WTC11 (cell line): Measurements from ENCODE around the gene CXCL8. TPM values are rescaled to one million over a fixed set of nuclear protein-coding genes. Genes with fewer than 3 reads are reported as not detected.

Experiments
- ATAC-seq: fragments of 200-7000 bp; cut with Tn5 transposase; 2 replicates; pipeline ENCODE4 v1.10.0; 2021; ENCODE audit warnings: mild to moderate bottlenecking, moderate library complexity
- CTCF ChIA-PET: fragments of 300-600 bp; sonication (Branson Sonifier 250); formaldehyde crosslinking; loops from one replicate; lab custom pipeline; 2021; ENCODE audit warnings: antibody characterized with exemption; lab: Charles Lee
- POLR2A ChIA-PET: fragments of 350-600 bp; sonication (Branson Sonifier 250); formaldehyde crosslinking; loops from one replicate; lab custom pipeline; 2021; ENCODE audit warnings: antibody characterized with exemption; lab: Charles Lee
- DNase-seq: peaks from one replicate; pipeline ENCODE4 v3.0.0; 2021; ENCODE audit warnings: low spot score
- H3K27ac Mint-ChIP-seq: 2 replicates; pipeline ENCODE4 v1.8.0; 2021; ENCODE audit warnings: mixed read lengths
- H3K27me3 Mint-ChIP-seq: 2 replicates; pipeline ENCODE4 v1.8.0; 2021; ENCODE audit warnings: low read depth, mild to moderate bottlenecking, moderate library complexity, mixed read lengths
- H3K36me3 Mint-ChIP-seq: 2 replicates; pipeline ENCODE4 v1.8.0; 2021; ENCODE audit warnings: mixed read lengths
- H3K4me1 Mint-ChIP-seq: 2 replicates; pipeline ENCODE4 v1.8.0; 2022; ENCODE audit warnings: mixed read lengths
- H3K4me3 Mint-ChIP-seq: 2 replicates; pipeline ENCODE4 v1.8.0; 2021; ENCODE audit warnings: mild to moderate bottlenecking, moderate library complexity, mixed read lengths
- H3K9me3 Mint-ChIP-seq: 2 replicates; pipeline ENCODE4 v1.8.0; 2021; ENCODE audit warnings: mixed read lengths
- FOXK1 ChIP-seq: sonication (generic); formaldehyde crosslinking; IDR thresholded peaks from 2 replicates; pipeline ENCODE4 v1.8.0; 2022; ENCODE audit warnings: mild to moderate bottlenecking, moderate library complexity, missing genetic modification reagents
- FOXP1 ChIP-seq: sonication (generic); formaldehyde crosslinking; IDR thresholded peaks from 2 replicates; pipeline ENCODE4 v1.8.0; 2022; ENCODE audit warnings: missing genetic modification reagents, mild to moderate bottlenecking, moderate library complexity, borderline replicate concordance
- GABPB1 ChIP-seq: sonication (generic); formaldehyde crosslinking; IDR thresholded peaks from 2 replicates; pipeline ENCODE4 v1.8.1; 2023; ENCODE audit warnings: mild to moderate bottlenecking, missing genetic modification reagents
- GTF2I ChIP-seq: fragments of 250-450 bp; sonication (Bioruptor Pico); conservative IDR thresholded peaks from 2 replicates; pipeline ENCODE4 v1.4.0; 2021; ENCODE audit warnings: mild to moderate bottlenecking
- IRF2 ChIP-seq: sonication (generic); formaldehyde crosslinking; IDR thresholded peaks from 2 replicates; pipeline ENCODE4 v1.8.0; 2022; ENCODE audit warnings: low read depth, missing genetic modification reagents, borderline replicate concordance
- JAZF1 ChIP-seq: fragments of 250-450 bp; sonication (Bioruptor Pico); IDR thresholded peaks from 2 replicates; pipeline ENCODE4 v1.9.0; 2021; ENCODE audit warnings: moderate library complexity, mild to moderate bottlenecking, inconsistent platforms
- KAT7 ChIP-seq: sonication (generic); formaldehyde crosslinking; IDR thresholded peaks from 2 replicates; pipeline ENCODE4 v1.8.1; 2023; ENCODE audit warnings: missing genetic modification reagents, mild to moderate bottlenecking, borderline replicate concordance
- MXD4 ChIP-seq: fragments of 250-450 bp; sonication (Bioruptor Pico); IDR thresholded peaks from 2 replicates; pipeline ENCODE4 v1.8.0; 2021; ENCODE audit warnings: mild to moderate bottlenecking, moderate library complexity, borderline replicate concordance
- NFYB ChIP-seq: sonication (generic); formaldehyde crosslinking; conservative IDR thresholded peaks from 2 replicates; pipeline ENCODE4 v1.8.0; 2022; ENCODE audit warnings: low read depth, missing genetic modification reagents
- PRRX2 ChIP-seq: fragments of 250-450 bp; sonication (Bioruptor Pico); IDR thresholded peaks from 2 replicates; pipeline ENCODE4 v1.8.0; 2021; ENCODE audit warnings: mild to moderate bottlenecking
- SMAD4 ChIP-seq: sonication (generic); formaldehyde crosslinking; IDR thresholded peaks from 2 replicates; pipeline ENCODE4 v1.8.0; 2022; ENCODE audit warnings: mild to moderate bottlenecking, missing genetic modification reagents
- SOX15 ChIP-seq: fragments of 250-450 bp; sonication (Bioruptor Pico); IDR thresholded peaks from 2 replicates; pipeline ENCODE4 v1.9.0; 2021; ENCODE audit warnings: mild to moderate bottlenecking
- TCF7 ChIP-seq: sonication (generic); formaldehyde crosslinking; IDR thresholded peaks from 2 replicates; pipeline ENCODE4 v1.8.0; 2022; ENCODE audit warnings: mild to moderate bottlenecking, low read depth, missing genetic modification reagents, moderate library complexity
- ZNF121 ChIP-seq: sonication (generic); formaldehyde crosslinking; IDR thresholded peaks from 2 replicates; pipeline ENCODE4 v1.8.0; 2023; ENCODE audit warnings: missing genetic modification reagents
- ZNF263 ChIP-seq: sonication (generic); formaldehyde crosslinking; IDR thresholded peaks from 2 replicates; pipeline ENCODE4 v1.8.1; 2022; ENCODE audit warnings: low read depth, mild to moderate bottlenecking, moderate library complexity, missing genetic modification reagents
- ZNF317 ChIP-seq: sonication (generic); formaldehyde crosslinking; IDR thresholded peaks from 2 replicates; pipeline ENCODE4 v1.8.1; 2023; ENCODE audit warnings: low read depth, mild to moderate bottlenecking, moderate library complexity, missing genetic modification reagents, borderline replicate concordance
- total RNA-seq: library from RNA; stranded (reverse); gene quantifications from 3 replicates; pipeline ENCODE4 v1.2.3, GENCODE V29; 2021
- TF ChIP-seq, protein P1 (sequence below): sonication (generic); formaldehyde crosslinking; IDR thresholded peaks from 2 replicates; pipeline ENCODE4 v1.8.1; 2023; ENCODE audit warnings: mild to moderate bottlenecking, missing genetic modification reagents, moderate library complexity
- TF ChIP-seq, protein P2 (sequence below): sonication (generic); formaldehyde crosslinking; IDR thresholded peaks from 2 replicates; pipeline ENCODE4 v1.8.0; 2022; ENCODE audit warnings: mild to moderate bottlenecking, missing genetic modification reagents
- TF ChIP-seq, protein P3 (sequence below): sonication (generic); formaldehyde crosslinking; IDR thresholded peaks from 2 replicates; pipeline ENCODE4 v1.8.1; 2023; ENCODE audit warnings: mild to moderate bottlenecking, missing genetic modification reagents
- TF ChIP-seq, protein P4 (sequence below): sonication (generic); formaldehyde crosslinking; IDR thresholded peaks from 2 replicates; pipeline ENCODE4 v1.8.0; 2022; ENCODE audit warnings: missing genetic modification reagents
- TF ChIP-seq, protein P5 (sequence below): sonication (generic); formaldehyde crosslinking; IDR thresholded peaks from 2 replicates; pipeline ENCODE4 v1.8.1; 2022; ENCODE audit warnings: mild to moderate bottlenecking, moderate library complexity, missing genetic modification reagents
- TF ChIP-seq, protein P6 (sequence below): sonication (generic); formaldehyde crosslinking; IDR thresholded peaks from 2 replicates; pipeline ENCODE4 v1.8.0; 2022; ENCODE audit warnings: mild to moderate bottlenecking, missing genetic modification reagents
- TF ChIP-seq, protein P7 (sequence below): fragments of 250-450 bp; sonication (Bioruptor Pico); IDR thresholded peaks from 2 replicates; pipeline ENCODE4 v1.9.0; 2021; ENCODE audit warnings: mild to moderate bottlenecking
- TF ChIP-seq, protein P8 (sequence below): sonication (generic); formaldehyde crosslinking; IDR thresholded peaks from 2 replicates; pipeline ENCODE4 v1.8.1; 2022; ENCODE audit warnings: mild to moderate bottlenecking, missing genetic modification reagents, moderate library complexity, borderline replicate concordance

The CXCL8 gene
- total RNA-seq, 1 experiment from 2014 or later: not detected

DNA sequence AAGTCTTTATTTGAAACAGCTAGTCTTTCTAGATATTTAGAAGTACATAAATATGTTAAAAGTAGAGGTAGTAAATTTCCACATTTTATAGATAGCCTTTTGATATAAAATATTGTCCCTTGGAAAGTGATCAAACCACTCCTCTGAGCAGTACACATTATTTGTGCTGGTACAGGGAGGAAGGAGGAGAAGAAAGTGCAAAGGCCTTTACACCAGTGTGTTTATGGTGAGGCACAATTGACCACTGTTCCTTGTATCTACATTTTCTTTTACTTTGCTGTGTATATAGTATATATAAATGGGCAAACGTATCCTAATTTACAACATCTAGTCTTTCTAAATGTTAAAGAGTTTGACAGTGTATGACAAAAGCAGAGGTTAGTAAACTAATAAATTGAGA lies 39.9 kb downstream of the CXCL8 start (continued):
- TF ChIP-seq, protein P1, sequence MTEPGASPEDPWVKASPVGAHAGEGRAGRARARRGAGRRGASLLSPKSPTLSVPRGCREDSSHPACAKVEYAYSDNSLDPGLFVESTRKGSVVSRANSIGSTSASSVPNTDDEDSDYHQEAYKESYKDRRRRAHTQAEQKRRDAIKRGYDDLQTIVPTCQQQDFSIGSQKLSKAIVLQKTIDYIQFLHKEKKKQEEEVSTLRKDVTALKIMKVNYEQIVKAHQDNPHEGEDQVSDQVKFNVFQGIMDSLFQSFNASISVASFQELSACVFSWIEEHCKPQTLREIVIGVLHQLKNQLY: no peak
- TF ChIP-seq NFYB: no peak
- no peak for TF ChIP-seq KAT7 (CRISPR knock-in tag)
- TF ChIP-seq, protein P2, sequence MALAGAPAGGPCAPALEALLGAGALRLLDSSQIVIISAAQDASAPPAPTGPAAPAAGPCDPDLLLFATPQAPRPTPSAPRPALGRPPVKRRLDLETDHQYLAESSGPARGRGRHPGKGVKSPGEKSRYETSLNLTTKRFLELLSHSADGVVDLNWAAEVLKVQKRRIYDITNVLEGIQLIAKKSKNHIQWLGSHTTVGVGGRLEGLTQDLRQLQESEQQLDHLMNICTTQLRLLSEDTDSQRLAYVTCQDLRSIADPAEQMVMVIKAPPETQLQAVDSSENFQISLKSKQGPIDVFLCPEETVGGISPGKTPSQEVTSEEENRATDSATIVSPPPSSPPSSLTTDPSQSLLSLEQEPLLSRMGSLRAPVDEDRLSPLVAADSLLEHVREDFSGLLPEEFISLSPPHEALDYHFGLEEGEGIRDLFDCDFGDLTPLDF: no peak
- TF ChIP-seq, protein P3, sequence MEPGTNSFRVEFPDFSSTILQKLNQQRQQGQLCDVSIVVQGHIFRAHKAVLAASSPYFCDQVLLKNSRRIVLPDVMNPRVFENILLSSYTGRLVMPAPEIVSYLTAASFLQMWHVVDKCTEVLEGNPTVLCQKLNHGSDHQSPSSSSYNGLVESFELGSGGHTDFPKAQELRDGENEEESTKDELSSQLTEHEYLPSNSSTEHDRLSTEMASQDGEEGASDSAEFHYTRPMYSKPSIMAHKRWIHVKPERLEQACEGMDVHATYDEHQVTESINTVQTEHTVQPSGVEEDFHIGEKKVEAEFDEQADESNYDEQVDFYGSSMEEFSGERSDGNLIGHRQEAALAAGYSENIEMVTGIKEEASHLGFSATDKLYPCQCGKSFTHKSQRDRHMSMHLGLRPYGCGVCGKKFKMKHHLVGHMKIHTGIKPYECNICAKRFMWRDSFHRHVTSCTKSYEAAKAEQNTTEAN (CRISPR knock-in tag): no peak
- no peak for TF ChIP-seq FOXP1
- TF ChIP-seq MXD4: no peak
- TF ChIP-seq JAZF1: no peak
- no peak for TF ChIP-seq IRF2
- TF ChIP-seq ZNF317 (CRISPR knock-in tag): no peak
- no peak for TF ChIP-seq SOX15

DNA sequence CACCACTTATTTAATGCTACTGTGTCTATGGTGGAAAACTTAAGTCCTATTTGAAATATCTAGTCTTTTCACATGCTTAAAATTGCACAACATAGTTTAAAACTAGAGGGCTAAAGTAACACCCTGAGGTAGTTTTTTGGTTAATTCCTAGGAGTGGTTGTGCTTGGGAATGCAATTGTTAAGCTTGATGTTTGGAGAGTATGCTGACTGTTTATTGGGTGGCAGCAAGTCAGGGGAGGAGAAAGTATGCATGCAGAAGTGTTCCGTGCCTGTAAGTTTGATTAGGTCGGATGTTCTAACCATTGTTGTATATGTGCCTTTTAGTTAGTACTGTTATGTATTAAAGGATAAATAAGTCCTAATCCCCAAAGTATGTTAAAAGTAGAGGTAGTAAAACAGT lies 40.5 kb downstream of the CXCL8 start:
- CTCF ChIA-PET: no interaction called here
- H3K27ac Mint-ChIP-seq: no peak overlapping the region
- H3K9me3 Mint-ChIP-seq: no peaks in the 10 kb centered on the region
- H3K36me3 Mint-ChIP-seq: no peaks in the 10 kb centered on the region
- no peaks in the 10 kb centered on the region for H3K27me3 Mint-ChIP-seq
- no peak for TF ChIP-seq TCF7 (CRISPR knock-in tag)
- TF ChIP-seq, protein P4, sequence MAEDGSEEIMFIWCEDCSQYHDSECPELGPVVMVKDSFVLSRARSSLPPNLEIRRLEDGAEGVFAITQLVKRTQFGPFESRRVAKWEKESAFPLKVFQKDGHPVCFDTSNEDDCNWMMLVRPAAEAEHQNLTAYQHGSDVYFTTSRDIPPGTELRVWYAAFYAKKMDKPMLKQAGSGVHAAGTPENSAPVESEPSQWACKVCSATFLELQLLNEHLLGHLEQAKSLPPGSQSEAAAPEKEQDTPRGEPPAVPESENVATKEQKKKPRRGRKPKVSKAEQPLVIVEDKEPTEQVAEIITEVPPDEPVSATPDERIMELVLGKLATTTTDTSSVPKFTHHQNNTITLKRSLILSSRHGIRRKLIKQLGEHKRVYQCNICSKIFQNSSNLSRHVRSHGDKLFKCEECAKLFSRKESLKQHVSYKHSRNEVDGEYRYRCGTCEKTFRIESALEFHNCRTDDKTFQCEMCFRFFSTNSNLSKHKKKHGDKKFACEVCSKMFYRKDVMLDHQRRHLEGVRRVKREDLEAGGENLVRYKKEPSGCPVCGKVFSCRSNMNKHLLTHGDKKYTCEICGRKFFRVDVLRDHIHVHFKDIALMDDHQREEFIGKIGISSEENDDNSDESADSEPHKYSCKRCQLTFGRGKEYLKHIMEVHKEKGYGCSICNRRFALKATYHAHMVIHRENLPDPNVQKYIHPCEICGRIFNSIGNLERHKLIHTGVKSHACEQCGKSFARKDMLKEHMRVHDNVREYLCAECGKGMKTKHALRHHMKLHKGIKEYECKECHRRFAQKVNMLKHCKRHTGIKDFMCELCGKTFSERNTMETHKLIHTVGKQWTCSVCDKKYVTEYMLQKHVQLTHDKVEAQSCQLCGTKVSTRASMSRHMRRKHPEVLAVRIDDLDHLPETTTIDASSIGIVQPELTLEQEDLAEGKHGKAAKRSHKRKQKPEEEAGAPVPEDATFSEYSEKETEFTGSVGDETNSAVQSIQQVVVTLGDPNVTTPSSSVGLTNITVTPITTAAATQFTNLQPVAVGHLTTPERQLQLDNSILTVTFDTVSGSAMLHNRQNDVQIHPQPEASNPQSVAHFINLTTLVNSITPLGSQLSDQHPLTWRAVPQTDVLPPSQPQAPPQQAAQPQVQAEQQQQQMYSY (CRISPR knock-in tag): no peak
- no peak for TF ChIP-seq ZNF317 (CRISPR knock-in tag)
- TF ChIP-seq, protein P5, sequence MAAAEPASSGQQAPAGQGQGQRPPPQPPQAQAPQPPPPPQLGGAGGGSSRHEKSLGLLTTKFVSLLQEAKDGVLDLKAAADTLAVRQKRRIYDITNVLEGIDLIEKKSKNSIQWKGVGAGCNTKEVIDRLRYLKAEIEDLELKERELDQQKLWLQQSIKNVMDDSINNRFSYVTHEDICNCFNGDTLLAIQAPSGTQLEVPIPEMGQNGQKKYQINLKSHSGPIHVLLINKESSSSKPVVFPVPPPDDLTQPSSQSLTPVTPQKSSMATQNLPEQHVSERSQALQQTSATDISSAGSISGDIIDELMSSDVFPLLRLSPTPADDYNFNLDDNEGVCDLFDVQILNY (CRISPR knock-in tag): no peak
- TF ChIP-seq ZNF121 (CRISPR knock-in tag): no peak
- TF ChIP-seq, protein P6, sequence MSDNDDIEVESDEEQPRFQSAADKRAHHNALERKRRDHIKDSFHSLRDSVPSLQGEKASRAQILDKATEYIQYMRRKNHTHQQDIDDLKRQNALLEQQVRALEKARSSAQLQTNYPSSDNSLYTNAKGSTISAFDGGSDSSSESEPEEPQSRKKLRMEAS (CRISPR knock-in tag): no peak
- no peak for TF ChIP-seq GTF2I
- TF ChIP-seq ZNF263 (CRISPR knock-in tag): no peak
- no peak for TF ChIP-seq IRF2
- TF ChIP-seq, protein P7, sequence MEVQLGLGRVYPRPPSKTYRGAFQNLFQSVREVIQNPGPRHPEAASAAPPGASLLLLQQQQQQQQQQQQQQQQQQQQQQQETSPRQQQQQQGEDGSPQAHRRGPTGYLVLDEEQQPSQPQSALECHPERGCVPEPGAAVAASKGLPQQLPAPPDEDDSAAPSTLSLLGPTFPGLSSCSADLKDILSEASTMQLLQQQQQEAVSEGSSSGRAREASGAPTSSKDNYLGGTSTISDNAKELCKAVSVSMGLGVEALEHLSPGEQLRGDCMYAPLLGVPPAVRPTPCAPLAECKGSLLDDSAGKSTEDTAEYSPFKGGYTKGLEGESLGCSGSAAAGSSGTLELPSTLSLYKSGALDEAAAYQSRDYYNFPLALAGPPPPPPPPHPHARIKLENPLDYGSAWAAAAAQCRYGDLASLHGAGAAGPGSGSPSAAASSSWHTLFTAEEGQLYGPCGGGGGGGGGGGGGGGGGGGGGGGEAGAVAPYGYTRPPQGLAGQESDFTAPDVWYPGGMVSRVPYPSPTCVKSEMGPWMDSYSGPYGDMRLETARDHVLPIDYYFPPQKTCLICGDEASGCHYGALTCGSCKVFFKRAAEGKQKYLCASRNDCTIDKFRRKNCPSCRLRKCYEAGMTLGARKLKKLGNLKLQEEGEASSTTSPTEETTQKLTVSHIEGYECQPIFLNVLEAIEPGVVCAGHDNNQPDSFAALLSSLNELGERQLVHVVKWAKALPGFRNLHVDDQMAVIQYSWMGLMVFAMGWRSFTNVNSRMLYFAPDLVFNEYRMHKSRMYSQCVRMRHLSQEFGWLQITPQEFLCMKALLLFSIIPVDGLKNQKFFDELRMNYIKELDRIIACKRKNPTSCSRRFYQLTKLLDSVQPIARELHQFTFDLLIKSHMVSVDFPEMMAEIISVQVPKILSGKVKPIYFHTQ (CRISPR knock-in tag): no peak
- no peak for TF ChIP-seq FOXP1
- TF ChIP-seq FOXK1: no peak
- TF ChIP-seq PRRX2 (CRISPR knock-in tag): no peak
- no peak for TF ChIP-seq SMAD4 (CRISPR knock-in tag)
- TF ChIP-seq, protein P8, sequence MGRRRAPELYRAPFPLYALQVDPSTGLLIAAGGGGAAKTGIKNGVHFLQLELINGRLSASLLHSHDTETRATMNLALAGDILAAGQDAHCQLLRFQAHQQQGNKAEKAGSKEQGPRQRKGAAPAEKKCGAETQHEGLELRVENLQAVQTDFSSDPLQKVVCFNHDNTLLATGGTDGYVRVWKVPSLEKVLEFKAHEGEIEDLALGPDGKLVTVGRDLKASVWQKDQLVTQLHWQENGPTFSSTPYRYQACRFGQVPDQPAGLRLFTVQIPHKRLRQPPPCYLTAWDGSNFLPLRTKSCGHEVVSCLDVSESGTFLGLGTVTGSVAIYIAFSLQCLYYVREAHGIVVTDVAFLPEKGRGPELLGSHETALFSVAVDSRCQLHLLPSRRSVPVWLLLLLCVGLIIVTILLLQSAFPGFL (CRISPR knock-in tag): no peak
- no peak for TF ChIP-seq GABPB1 (CRISPR knock-in tag)
- DNase-seq (no peak), ATAC-seq (peak; percentile 44)
- no peak overlapping the region for H3K4me3 Mint-ChIP-seq
- POLR2A ChIA-PET: no interaction called here
- no peaks in the 10 kb centered on the region for H3K4me1 Mint-ChIP-seq
